DMS153 treated with DMSO at 0.1 percent for 48 hours (cell line): Measurements from ENCODE around the gene BAIAP3.
"Not testable (repeated sequence)": the region's sequence is repeated elsewhere in the genome, so short reads cannot be mapped to it uniquely, and the experiment has no call there.

ENCODE experiments used
- DNase-seq: peaks from one replicate; lab custom pipeline; 2025; ENCODE audit not compliant: unreplicated experiment; lab: John Stamatoyannopoulos, UW

Gene BAIAP3, protein sequence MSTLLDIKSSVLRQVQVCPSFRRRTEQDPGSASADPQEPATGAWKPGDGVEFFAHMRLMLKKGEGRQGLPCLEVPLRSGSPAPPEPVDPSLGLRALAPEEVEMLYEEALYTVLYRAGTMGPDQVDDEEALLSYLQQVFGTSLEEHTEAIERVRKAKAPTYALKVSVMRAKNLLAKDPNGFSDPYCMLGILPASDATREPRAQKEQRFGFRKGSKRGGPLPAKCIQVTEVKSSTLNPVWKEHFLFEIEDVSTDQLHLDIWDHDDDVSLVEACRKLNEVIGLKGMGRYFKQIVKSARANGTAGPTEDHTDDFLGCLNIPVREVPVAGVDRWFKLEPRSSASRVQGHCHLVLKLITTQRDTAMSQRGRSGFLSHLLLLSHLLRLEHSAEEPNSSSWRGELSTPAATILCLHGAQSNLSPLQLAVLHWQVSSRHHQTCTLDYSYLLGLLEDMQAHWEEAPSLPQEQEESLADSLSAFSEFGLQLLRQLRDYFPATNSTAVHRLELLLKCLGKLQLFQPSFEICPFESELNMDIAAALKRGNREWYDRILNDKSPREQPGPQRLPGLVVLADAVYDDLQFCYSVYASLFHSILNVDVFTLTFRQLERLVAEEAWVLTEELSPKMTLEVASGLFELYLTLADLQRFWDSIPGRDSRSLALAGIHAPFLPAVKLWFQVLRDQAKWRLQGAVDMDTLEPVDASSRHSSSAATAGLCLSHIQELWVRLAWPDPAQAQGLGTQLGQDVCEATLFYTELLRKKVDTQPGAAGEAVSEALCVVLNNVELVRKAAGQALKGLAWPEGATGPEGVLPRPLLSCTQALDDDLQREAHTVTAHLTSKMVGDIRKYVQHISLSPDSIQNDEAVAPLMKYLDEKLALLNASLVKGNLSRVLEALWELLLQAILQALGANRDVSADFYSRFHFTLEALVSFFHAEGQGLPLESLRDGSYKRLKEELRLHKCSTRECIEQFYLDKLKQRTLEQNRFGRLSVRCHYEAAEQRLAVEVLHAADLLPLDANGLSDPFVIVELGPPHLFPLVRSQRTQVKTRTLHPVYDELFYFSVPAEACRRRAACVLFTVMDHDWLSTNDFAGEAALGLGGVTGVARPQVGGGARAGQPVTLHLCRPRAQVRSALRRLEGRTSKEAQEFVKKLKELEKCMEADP

GRCh38 chr16:1333149-1333812 lies at the start of gene BAIAP3:
TSS of gene BAIAP3 (plus strand) at chr16:1333645. CDS start at chr16:1338550, 4,905 bp downstream.
- no peak for DNase-seq

GRCh38 chr16:1283996-1284616 lies 49.3 kb upstream of the BAIAP3 start:
- DNase-seq, result no peak

DNA sequence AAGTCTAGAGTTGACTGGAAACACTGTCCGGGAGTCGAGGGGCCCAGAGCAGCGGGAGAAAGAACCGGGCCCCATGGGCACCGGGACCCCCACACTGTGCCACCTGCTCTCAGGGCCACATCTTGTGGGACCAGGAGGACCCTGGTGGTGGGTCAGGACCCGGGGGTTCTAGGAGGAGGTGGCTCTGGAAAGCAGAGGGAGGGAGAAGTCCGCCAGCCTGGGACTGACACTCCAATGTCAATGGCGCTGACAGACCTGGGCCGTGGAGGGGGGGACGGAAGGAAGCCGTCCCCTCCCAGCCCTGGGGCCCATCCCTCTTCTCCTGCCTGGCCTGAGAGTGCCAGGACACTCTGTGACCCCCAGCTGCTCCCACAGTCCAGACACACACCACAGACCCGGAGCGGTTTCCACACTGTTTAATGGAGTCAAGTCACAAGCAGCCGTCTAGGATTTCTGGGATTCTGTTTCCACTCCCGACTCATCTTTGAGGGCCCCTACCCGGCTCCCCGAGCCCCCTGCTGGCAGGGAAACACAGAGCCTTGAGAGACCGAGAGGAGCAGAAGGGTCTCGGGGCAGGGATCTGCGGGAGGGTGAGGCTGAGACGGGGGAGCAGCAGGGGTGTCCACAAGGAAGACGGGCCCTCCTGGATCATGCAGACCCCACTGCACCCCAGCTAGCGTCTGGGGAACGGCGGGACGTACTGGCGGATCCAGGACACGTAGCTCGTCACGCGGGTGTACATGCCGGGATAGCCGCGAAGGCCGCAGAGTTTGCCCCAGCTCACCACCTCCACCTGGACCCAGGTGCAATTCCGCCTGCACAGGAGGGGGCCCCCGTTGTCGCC lies 47.6 kb upstream of the BAIAP3 start:
- DNase-seq, result no peak

DNA sequence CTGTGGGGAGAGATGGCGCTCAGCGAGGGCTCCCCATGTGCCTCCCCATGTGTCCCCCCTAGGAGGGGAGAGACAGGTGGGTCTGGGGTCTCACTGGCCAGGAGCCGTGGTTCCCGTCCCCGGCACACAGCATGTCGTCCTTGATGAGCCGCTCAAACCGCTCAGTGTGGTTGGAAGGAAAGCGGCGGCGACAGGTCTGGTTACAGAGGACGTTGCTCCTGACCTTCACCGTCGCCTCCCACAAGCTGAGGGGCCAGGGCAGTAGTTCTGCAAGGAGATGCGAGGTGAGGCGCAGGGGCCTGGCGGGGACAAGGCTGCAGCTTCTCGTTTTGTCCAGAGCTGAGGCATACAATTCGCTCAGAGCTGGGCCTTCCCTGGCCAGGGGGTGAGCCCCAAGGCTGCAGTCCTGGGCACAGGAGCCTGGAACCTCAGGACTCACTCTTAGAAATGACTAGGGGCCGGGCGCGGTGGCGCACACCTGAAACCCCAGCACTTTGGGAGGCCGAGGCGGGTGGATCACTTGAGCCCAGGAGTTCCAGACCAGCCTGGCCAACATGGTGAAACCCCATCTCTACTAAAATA lies 46.8 kb upstream of the BAIAP3 start:
- DNase-seq, result no peak

DNA sequence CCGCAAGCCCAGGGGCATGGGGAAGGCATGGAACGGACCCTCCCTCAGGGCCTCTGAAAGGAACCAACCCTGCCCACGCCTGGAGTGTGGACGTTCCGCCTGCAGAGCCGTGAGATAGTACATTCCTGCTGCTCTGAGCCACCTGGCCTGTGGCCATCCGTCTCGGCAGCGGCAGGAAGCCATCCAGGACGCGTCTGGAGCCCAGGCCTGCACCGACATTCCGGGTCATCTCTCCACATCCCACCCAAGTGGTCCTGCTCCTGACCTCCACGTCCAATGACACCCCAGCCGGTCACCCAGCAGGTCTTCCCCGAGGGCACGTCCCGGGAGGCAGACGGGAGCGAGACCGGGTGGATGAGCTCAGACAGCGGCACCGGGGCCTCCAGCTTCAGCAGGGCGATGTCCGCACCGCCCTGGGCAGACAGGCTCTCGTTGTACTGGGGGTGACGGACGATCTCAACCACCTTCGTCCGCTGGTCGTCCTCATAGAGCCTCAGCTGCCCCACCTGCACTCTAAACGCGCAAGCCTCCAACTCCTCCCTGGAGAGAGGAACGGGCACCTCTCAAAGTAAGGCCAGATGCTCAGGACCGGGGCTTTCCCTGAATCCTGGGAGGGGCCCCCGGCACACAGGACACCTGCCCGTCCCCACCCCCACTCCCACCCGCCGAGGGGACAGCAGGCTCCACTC lies 45.3 kb upstream of the BAIAP3 start:
- DNase-seq, result no peak

DNA sequence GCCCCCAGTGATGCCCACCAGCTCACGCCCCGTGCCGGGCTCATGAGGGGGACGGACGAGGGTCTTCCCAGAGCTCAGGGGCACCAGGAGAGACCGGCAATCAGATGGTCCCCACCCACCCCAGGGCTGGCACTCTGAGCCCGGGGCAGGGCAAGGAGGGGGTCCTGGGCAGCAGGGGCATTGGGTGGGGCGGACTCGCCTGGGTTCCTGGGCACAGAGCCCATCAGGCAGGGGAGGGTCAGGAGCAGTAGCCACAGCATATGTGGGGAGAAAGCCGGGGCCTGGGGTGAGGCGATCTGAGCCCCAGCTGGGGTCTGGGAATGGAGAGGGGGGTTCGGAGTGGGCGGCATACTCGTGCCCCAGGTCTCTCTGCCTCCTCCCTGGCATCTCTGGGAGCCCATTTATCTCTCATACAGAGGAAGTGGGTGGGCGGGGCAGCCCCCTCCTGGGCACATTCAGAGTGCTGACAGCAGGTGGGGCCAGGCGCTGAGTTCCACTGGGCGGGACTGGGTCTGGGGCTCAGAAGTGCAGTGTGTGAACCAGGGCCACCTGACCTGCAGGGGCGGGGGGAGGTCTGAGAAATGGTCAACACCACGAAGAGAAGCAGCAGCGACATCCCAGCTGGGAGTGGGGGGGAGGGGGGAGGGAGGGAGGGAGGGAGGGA lies 44.5 kb upstream of the BAIAP3 start:
- peak; percentile 25 for DNase-seq

DNA sequence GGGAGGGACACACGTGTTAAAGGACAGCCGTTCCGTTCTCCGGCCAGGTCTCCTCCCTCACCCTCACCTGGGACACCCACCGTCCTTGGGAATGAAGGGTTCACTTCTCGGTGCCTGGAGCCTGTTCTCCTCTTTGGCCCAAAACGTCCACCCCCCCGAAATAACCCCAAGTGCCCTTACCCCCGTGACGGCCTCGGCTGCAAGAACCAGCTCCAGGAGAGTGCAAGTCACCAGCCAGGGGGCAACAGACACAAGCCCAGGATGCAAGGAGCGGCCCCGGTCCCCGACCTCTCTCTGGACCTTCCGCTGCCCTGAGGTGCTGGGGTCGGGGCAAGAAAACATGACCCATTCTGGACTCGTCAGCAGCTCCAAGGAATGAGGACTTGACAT lies 44.0 kb upstream of the BAIAP3 start:
- DNase-seq, result no peak

DNA sequence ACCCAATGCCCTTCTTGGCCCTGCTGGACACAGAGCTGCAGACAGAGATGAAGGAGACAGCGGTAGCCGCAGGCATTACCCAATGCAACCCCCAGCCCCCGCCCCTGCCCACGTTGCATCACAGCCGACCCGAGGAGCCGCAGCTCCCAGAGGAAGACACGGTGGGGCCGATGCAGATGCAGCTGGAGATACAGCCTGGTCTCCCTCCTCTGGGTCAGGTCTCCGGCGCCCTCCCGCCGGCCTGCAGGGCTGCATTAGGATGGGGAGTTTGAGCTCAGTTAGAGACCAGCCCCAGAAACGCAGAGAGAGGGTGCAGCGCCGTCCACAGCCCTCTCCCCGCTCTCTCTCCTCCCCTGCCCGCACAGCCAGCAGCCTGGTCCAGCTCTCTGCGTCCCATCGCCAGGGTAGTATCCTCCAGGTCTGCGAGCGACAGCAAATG lies 43.4 kb upstream of the BAIAP3 start:
- no peak for DNase-seq

DNA sequence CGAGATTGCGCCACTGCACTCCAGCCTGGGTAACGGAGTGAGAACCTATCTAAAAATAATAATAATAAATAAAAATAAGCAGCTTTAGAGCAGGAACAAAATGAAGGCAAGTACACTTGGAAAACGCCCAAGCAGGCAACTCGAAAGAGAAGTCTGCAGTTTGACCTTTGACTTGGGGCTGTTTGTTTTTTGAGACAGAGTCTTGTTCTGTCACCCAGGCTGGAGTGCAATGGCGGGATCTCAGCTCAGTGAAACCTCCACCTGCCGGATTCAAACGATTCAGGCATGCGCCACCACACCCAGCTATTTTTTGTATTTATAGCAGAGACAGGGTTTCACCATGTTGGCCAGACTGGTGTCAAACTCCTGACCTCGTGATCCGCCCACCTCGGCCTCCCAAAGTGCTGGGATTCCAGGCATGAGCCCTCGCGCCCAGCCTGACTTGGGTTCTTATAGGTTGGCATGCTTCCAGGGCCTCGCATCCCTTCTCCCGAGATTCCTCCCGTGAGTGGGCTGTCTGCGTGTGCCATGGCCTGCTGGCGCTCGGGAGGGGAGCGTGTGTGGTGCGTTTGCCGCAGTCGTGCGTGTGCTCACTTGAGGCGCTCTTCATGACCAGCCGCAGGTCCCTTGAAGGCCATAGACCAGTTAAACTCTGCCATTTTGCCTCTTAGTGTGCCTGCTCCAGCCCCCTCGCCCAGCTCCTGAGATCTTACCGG lies 42.4 kb upstream of the BAIAP3 start:
- DNase-seq, result no peak

GRCh38 chr16:1291576-1291974 lies 41.9 kb upstream of the BAIAP3 start:
- peak; percentile 66 for DNase-seq

- not testable (repeated sequence) for DNase-seq
Measured at GRCh38 chr16:1292208-1292607, 41.2 kb upstream of the BAIAP3 start.

- not testable (repeated sequence) for DNase-seq
Measured at GRCh38 chr16:1292808-1293207, 40.6 kb upstream of the BAIAP3 start.

DNA sequence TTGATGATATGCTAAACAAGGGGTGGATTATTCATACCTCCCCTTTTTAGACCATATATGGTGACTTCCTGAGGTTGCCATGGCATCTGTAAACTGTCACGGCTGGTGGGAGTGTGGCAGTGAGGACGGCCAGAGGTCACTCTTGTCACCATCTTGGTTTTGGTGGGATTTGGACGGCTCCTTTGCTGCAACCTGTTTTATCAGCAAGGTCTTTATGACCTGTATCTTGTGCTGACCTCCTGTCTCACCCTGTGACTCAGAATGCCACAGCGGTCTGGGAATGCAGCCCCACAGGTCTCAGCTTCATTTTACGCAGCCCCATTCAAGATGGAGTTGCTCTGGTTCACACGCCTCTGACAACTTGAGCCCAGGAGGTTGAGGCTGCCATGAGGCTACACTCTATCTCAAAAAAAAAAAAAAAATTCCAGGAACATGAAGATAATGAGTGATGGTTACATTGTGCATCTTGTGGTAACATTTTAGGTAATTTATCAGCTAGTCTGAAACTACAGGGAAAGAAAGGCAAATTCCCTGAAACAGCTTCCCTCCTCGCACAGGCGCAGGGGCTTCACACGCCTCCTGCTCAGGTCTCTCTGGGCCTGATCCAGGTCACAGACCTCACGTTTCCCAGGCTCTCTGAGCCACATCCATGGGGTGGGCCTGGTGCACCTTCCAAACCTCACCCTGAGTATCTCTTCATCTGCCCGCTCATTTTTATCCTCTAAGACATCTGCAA lies 39.4 kb upstream of the BAIAP3 start:
- DNase-seq, result no peak

- no peak for DNase-seq
Measured at GRCh38 chr16:1295465-1295864, 38.0 kb upstream of the BAIAP3 start.

DNA sequence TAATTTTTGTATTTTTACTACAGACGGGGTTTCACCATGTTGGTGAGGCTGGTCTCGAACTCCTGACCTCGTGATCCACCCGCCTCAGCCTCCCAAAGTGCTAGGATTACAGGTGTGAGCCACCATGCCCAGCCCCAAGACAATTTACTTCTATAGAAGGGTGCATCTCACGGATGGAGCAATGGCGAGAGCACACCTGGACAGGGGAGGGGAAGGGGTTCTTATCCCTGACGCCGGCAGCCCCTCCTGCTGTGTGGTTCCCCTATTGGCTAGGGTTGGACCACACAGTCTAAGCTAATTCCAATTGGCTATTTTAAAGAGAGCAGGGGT lies 36.8 kb upstream of the BAIAP3 start:
- DNase-seq, result not testable (repeated sequence)

DNA sequence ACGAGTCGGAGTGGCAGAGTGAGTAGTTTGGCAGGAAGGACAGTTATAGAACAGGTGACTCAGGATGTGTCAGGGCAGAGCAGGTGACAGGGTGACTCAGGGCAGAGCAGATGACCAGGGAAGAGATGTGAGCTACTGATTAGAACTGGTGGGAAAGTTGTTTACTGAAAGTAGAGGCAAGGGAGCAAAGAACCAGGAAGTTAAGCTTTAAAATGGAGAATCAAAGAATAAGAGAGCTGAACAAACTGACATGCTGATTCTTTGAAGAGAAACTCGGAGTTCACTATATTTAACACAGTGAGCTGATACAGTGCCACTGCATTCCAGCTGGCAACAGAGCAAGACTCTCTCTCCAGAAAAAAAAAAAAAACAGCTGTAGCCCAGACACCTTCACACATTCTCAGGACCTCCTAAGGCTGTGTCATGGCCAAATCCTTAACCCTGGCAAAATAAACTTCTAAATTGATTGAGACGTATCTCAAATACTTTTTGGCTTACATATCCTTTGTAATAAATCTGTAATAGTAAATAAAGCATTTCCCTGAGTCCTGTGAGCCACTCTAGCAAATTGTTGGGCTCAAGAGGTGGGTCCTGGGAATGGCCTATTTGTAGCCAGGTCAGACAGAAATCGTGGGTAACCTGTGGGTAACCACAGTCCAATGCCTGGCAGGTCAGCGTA lies 36.3 kb upstream of the BAIAP3 start:
- peak; percentile 60 for DNase-seq
